ENCODE measurements around the gene MAMSTR. TPM values are rescaled to one million over a fixed set of nuclear protein-coding genes. Genes with fewer than 3 reads are reported as not detected.

Gene MAMSTR
- total and polyA plus RNA-seq, 2 of the 4 experiments (the other 2 are of a cell fraction): 0.18 to 1.9 TPM

DNA sequence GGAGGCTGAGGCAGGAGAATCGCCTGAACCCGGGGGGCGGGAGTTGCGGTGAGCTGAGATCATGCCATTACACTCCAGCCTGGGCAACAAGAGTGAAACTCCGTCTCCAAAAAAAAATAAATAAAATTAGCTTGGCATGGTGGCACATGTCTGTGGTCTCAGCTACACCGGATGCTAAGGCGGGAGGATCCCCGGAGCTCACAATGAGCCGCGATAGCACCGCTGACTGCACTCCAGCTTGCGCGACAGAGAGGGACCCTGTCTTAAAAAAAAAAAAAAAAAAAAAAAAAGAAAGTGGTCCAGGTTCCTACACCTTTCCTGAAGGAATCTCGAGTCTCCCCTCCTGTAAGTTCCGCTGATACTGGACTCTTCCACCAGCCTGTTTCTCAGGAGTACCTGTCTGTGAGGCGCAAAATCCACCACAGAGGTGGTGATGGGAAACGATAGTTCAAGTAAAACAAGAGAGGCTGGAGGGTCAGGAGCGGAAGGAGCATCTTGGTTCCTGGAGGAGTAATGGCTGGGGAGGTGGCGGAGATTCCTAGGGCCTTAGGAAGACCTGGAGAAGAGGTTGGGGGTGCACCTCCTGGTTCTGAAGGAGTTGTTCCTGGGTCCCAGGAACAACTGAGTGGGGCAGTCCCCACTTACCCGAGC, 32.4 kb upstream of the MAMSTR start (continued):
- TF ChIP-seq, protein P1, sequence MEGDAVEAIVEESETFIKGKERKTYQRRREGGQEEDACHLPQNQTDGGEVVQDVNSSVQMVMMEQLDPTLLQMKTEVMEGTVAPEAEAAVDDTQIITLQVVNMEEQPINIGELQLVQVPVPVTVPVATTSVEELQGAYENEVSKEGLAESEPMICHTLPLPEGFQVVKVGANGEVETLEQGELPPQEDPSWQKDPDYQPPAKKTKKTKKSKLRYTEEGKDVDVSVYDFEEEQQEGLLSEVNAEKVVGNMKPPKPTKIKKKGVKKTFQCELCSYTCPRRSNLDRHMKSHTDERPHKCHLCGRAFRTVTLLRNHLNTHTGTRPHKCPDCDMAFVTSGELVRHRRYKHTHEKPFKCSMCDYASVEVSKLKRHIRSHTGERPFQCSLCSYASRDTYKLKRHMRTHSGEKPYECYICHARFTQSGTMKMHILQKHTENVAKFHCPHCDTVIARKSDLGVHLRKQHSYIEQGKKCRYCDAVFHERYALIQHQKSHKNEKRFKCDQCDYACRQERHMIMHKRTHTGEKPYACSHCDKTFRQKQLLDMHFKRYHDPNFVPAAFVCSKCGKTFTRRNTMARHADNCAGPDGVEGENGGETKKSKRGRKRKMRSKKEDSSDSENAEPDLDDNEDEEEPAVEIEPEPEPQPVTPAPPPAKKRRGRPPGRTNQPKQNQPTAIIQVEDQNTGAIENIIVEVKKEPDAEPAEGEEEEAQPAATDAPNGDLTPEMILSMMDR (conservative IDR thresholded peaks at IDR 0.05; ENCODE audit: low read depth, low read length): no peak

DNA sequence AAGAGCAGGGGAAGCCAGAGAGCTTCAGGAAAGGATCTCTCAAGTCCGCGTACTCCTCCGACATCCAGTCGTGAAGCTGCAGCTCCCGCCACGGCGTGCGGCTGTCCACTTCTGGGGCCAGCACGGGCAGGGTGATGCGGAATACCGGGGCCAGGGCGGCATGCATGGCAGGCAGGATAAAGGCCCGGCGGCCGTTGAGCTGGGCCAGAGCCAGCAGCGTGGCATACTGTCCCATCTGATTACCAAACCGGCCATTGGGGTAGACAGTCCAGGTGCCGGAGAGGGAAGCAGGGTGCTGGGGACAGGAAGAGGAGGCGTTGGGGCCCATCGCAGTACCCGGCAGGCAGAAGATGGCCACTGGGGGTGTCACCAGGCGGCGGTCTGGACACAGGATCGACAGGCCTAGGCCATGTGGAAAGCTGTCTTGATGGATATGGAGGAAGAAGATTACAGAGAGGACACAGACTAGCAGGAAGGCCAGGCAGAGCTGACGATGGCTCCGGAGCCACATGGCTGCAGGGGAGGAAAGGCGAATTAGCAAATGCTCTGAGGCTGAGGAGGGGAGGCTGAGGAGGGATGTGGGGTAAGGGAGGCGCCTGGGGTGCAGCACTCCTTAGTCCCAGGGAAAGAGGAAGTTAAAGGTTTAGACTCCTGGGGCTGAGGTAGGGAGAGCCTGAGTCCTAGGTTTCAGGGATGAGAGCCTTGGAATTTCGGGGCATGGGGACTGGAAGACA, 31.4 kb upstream of the MAMSTR start:
- H3K9me1 ChIP-seq (ENCODE audit: insufficient read depth, low read length): no peaks in the 10 kb centered on the region
- WGBS, 2 experiments (ENCODE audit: extremely low coverage in 2 of 2, insufficient read length in 1 of 2): 89% methylated on average over 28 of the region's 29 CpGs; no CpG with 5 or more reads in 1 of the 2 experiments
- dilution Hi-C loops (cut with HindIII; ENCODE audit: low sequenced_read_pairs, unreplicated experiment): no loop called here
- no peak for TF ChIP-seq SMC3 (IDR thresholded peaks at IDR 0.05; ENCODE audit: low read depth, low read length)
- no peak for TF ChIP-seq MAFK (IDR thresholded peaks at IDR 0.05; ENCODE audit: low read depth, low read length)
- TF ChIP-seq, protein P2, sequence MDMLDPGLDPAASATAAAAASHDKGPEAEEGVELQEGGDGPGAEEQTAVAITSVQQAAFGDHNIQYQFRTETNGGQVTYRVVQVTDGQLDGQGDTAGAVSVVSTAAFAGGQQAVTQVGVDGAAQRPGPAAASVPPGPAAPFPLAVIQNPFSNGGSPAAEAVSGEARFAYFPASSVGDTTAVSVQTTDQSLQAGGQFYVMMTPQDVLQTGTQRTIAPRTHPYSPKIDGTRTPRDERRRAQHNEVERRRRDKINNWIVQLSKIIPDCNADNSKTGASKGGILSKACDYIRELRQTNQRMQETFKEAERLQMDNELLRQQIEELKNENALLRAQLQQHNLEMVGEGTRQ (IDR thresholded peaks at IDR 0.05; ENCODE audit: low read depth, low read length): no peak
- TF ChIP-seq NFE2L2 (IDR thresholded peaks at IDR 0.05; ENCODE audit: low read depth, low read length): no peak
- no peak for TF ChIP-seq BHLHE40 (IDR thresholded peaks at IDR 0.05; ENCODE audit: low read depth, low read length)
- no peak for TF ChIP-seq CEBPB (IDR thresholded peaks at IDR 0.05; ENCODE audit: low read depth, low read length)
- TF ChIP-seq FOS (IDR thresholded peaks at IDR 0.05; ENCODE audit: low read depth, low read length): no peak
- no peak for TF ChIP-seq RAD21 (IDR thresholded peaks at IDR 0.05; ENCODE audit: low read length)
- TF ChIP-seq RCOR1 (IDR thresholded peaks at IDR 0.05; ENCODE audit: insufficient replicate concordance, low read length): no peak
- TF ChIP-seq POLR2A (IDR thresholded peaks at IDR 0.05; ENCODE audit: low read depth, low read length): no peak
- no peak for TF ChIP-seq MXI1 (IDR thresholded peaks at IDR 0.05; ENCODE audit: borderline replicate concordance, low read depth, low read length)

More for the DNA sequence above, 31.4 kb upstream of the MAMSTR start:
- no peak overlapping the region for H3K4me3 ChIP-seq (ENCODE audit: insufficient read depth, low read depth, low read length)
- ChIA-PET CTCF (interaction anchor here (0.6 kb wide), 1 partner anchor 161 kb away, joined by 4 read pairs; no protein-coding TSS in a partner anchor), POLR2A (ENCODE audit: unreplicated experiment) (no interaction called here)
- H3K79me1 ChIP-seq (ENCODE audit: low read depth in 1 of 2, low read length in 2 of 2): no peaks in the 10 kb centered on the region
- peaks cover 4% of the 10 kb centered on the region; the same call in 1 of the 2 replicates for H3K4me1 ChIP-seq (ENCODE audit: control insufficient read depth, insufficient read depth, low read length)
- no peak overlapping the region for H2AK5ac ChIP-seq (ENCODE audit: low read depth, low read length)
- peaks cover 30% of the 10 kb centered on the region for H3K27me3 ChIP-seq (ENCODE audit: control insufficient read depth, insufficient read depth, low read length)
- no peaks in the 10 kb centered on the region for H3K36me3 ChIP-seq (ENCODE audit: control insufficient read depth, insufficient read depth, low read length)
- H3K56ac ChIP-seq (ENCODE audit: extremely low read depth, insufficient read depth, low read length): no peak overlapping the region
- H4K5ac ChIP-seq (ENCODE audit: low read depth, low read length): no peak overlapping the region
- no peak overlapping the region for H4K91ac ChIP-seq (ENCODE audit: insufficient read depth, low read depth, low read length)
- no peak overlapping the region for H3K14ac ChIP-seq (replicated peaks; ENCODE audit: low read depth, low read length)
- no peak overlapping the region for H2BK5ac ChIP-seq (ENCODE audit: low read depth, low read length, poor library complexity, severe bottlenecking)
- H2AK9ac ChIP-seq (replicated peaks; ENCODE audit: low read depth, low read length, poor library complexity): no peak overlapping the region
- intact Hi-C loops (cut with micrococcal nuclease): no loop called here
- ATAC-seq (ENCODE audit: low read depth): no peak
- no peak overlapping the region for H3K18ac ChIP-seq (ENCODE audit: low read depth, low read length)
- no peak overlapping the region for H3K4me2 ChIP-seq (ENCODE audit: low read depth, low read length)
- H2BK120ac ChIP-seq (ENCODE audit: low read depth, low read length): no peak overlapping the region
- H2BK20ac ChIP-seq (ENCODE audit: low read depth, low read length): no peak overlapping the region
- no peak overlapping the region for H3K9ac ChIP-seq (ENCODE audit: low read depth, low read length)
- peak overlapping the region; percentile 32 for H2AFZ ChIP-seq (replicated peaks; ENCODE audit: low read length, poor library complexity)
- H3K27ac ChIP-seq (ENCODE audit: insufficient read depth, low read length): no peak overlapping the region
- H4K20me1 ChIP-seq (ENCODE audit: insufficient read depth, low read length): no peaks in the 10 kb centered on the region
- H3K23ac ChIP-seq (ENCODE audit: low read depth, low read length): no peak overlapping the region
- H3K4ac ChIP-seq (ENCODE audit: low read depth, low read length): no peak overlapping the region
- no TSS peak for BruUV-seq (replicated peaks)
- no peak for DNase-seq
- H4K8ac ChIP-seq (ENCODE audit: low read depth in 2 of 2, low read length in 2 of 2): no peak overlapping the region
- H3K9me3 ChIP-seq (ENCODE audit: control insufficient read depth, insufficient read depth, low read length): no peaks in the 10 kb centered on the region
- no peak overlapping the region for H2BK15ac ChIP-seq (ENCODE audit: low read depth, low read length)
- in situ Hi-C loops (cut with MboI; ENCODE audit: low sequenced_read_pairs): no loop called here
